ENCODE results near the gene SNUPN.
A peak's percentile ranks its signal among the peaks of the same experiment; 100 is the strongest.

SNUPN gene

GRCh38 chr15:75656813-75657212, 31.3 kb upstream of the SNUPN start:
- Histone ChIP-seq H3K27ac (peak overlapping the region; percentile 25 to 28), H3K4me1 (peaks cover 5 to 86% (median 77%) of the 10 kb centered on the region in 4 donors), H3K36me3 (peaks cover 23 to 43% (median 35%) of the 10 kb centered on the region in 3 donors), H3K4me3 (no peak overlapping the region), H3K27me3 (no peaks in the 10 kb centered on the region), H3K9me3 (no peaks in the 10 kb centered on the region)
- no peak for DNase-seq
- intact Hi-C loops (cut with DNase I; ENCODE audit: low total_unique reads): no loop called here
- no peak for TF ChIP-seq CTCF (IDR thresholded peaks at IDR 0.05)

- Histone ChIP-seq H3K4me3 (no peak overlapping the region), H3K9me3 (no peaks in the 10 kb centered on the region), H3K27ac (peak overlapping the region in 1 of 2 donors; percentile 10), H3K4me1 (peaks cover 5 to 86% (median 77%) of the 10 kb centered on the region in 4 donors), H3K36me3 (peaks cover 23 to 46% (median 35%) of the 10 kb centered on the region in 3 donors), H3K27me3 (no peaks in the 10 kb centered on the region)
- no peak for DNase-seq
- no peak for TF ChIP-seq CTCF (IDR thresholded peaks at IDR 0.05)
- intact Hi-C loops (cut with DNase I; ENCODE audit: low total_unique reads): no loop called here
These were observed 30.8 kb upstream of the SNUPN start for GRCh38 chr15:75656331-75656730.

- Histone ChIP-seq H3K27me3 (no peaks in the 10 kb centered on the region), H3K4me1 (peaks cover 5 to 86% (median 79%) of the 10 kb centered on the region in 4 donors), H3K9me3 (no peaks in the 10 kb centered on the region), H3K36me3 (peaks cover 23 to 50% (median 35%) of the 10 kb centered on the region in 3 donors), H3K4me3 (no peak overlapping the region), H3K27ac (peak overlapping the region in 1 of 2 donors; percentile 10)
- intact Hi-C loops (cut with DNase I; ENCODE audit: low total_unique reads): no loop called here
- TF ChIP-seq CTCF (IDR thresholded peaks at IDR 0.05): no peak
- DNase-seq: no peak
These were observed 30.4 kb upstream of the SNUPN start for GRCh38 chr15:75655931-75656330.

GRCh38 chr15:75654201-75654907, 28.8 kb upstream of the SNUPN start:
- intact Hi-C loops (cut with DNase I; ENCODE audit: low total_unique reads): no loop called here
- peaks cover 23 to 56% (median 49%) of the 10 kb centered on the region in 3 donors for H3K36me3 ChIP-seq
- TF ChIP-seq CTCF (IDR thresholded peaks at IDR 0.05): no peak
- no peaks in the 10 kb centered on the region for H3K27me3 ChIP-seq
- H3K4me1 ChIP-seq: peaks cover 5 to 86% (median 78%) of the 10 kb centered on the region in 4 donors
- H3K9me3 ChIP-seq: no peaks in the 10 kb centered on the region
- peak overlapping the region; percentile 93 for H3K27ac ChIP-seq
- DNase-seq: no peak
- no peak overlapping the region for H3K4me3 ChIP-seq

- Histone ChIP-seq H3K36me3 (peaks cover 22 to 60% (median 42%) of the 10 kb centered on the region in 3 donors), H3K27me3 (no peaks in the 10 kb centered on the region), H3K9me3 (no peaks in the 10 kb centered on the region), H3K4me3 (peak overlapping the region; percentile 78 to 79), H3K4me1 (peaks cover 5 to 84% (median 75%) of the 10 kb centered on the region in 4 donors), H3K27ac (peak overlapping the region; percentile 93)
- DNase-seq: peak in 1 of 2 donors; percentile 78
- intact Hi-C loops (cut with DNase I; ENCODE audit: low total_unique reads): no loop called here
- TF ChIP-seq CTCF (IDR thresholded peaks at IDR 0.05): no peak
These were observed 27.9 kb upstream of the SNUPN start for GRCh38 chr15:75653347-75653913.

Measured in tibial artery (tissue), 4 donors.